ENCODE results near the gene USP3.

DNA sequence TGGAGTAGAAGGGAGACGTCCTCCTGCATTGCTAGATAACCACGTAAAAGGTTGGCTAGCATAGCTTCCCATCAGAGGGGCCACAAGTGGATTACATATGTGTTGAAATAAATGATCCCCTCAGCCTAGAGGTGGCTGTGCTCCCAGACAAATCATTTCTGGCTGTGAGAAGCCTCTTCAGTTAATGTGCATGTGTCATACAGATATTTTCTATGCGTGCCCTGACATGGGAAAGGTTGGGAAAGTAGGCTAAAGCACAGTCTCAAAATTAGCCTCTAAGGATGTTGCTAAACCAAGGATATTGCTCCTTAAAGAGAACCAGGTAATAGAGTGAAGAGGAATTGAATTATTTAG is 17.8 kb downstream of the USP3 start:
- no peak for TF ChIP-seq CTCF (IDR thresholded peaks at IDR 0.05; ENCODE audit: borderline replicate concordance, extremely low read depth, low read length, poor library complexity, severe bottlenecking)
- no peak for TF ChIP-seq EZH2 (IDR thresholded peaks at IDR 0.05; ENCODE audit: borderline replicate concordance, low read depth, low read length, severe bottlenecking)

Measured in DND-41 (cell line).